Activated T-helper 2 cell treated with anti-CD3 and anti-CD28 coated beads, Interferon-gamma antibody, Interleukin-2, Interleukin-4, amounts not matched to agents 10 μg/mL and 5 μg/mL and 100 μg/mL, durations not matched to agents 14 hours and 24 hours and 36 hours (primary cell): Measurements from ENCODE around the gene ERFL. TPM values are rescaled to one million over a fixed set of nuclear protein-coding genes. Genes with fewer than 3 reads are reported as not detected.
A peak's percentile ranks its signal among the peaks of the same experiment; 100 is the strongest.

Source experiments
- DNase-seq: peaks from one replicate; pipeline ENCODE4 v3.0.0; 2021; ENCODE audit warnings: low spot score
- H3K27ac Mint-ChIP-seq: one replicate; pipeline ENCODE4 v1.8.0; 2021; ENCODE audit warnings: mixed read lengths
- H3K27me3 Mint-ChIP-seq: one replicate; pipeline ENCODE4 v1.8.0; 2021; ENCODE audit warnings: low read depth, mixed read lengths
- H3K36me3 Mint-ChIP-seq: one replicate; pipeline ENCODE4 v1.8.0; 2021; ENCODE audit warnings: low read depth, mixed read lengths
- H3K4me1 Mint-ChIP-seq: one replicate; pipeline ENCODE4 v1.8.0; 2021; ENCODE audit warnings: low read depth, mixed read lengths
- H3K4me3 Mint-ChIP-seq: one replicate; pipeline ENCODE4 v1.8.0; 2021; ENCODE audit warnings: low read depth, mild to moderate bottlenecking, moderate library complexity, mixed read lengths
- H3K9me3 Mint-ChIP-seq: one replicate; pipeline ENCODE4 v1.8.0; 2021; ENCODE audit warnings: mixed read lengths
- intact Hi-C: fragments of 100-400 bp; cut with micrococcal nuclease; formaldehyde crosslinking; loops from one replicate; pipeline ENCODE4 v1.15.1; 2023
- total RNA-seq: library from RNA; stranded (reverse); gene quantifications from 2 replicates; pipeline ENCODE4 v1.2.3, GENCODE V29; 2022

Gene ERFL
- total RNA-seq, 1 donor from 2014 or later, result 2.3 TPM

- no peak for DNase-seq
- Mint-ChIP-seq H3K9me3 (no peaks in the 10 kb centered on the region), H3K27me3 (no peaks in the 10 kb centered on the region), H3K4me3 (no peak overlapping the region), H3K4me1 (peaks cover 46% of the 10 kb centered on the region), H3K27ac (no peak overlapping the region), H3K36me3 (peaks cover 60% of the 10 kb centered on the region)
- intact Hi-C loops, result no loop called here
Observed at GRCh38 chr19:41890936-41891335, 37.3 kb downstream of the ERFL start.

GRCh38 chr19:41889896-41890295 lies 38.4 kb downstream of the ERFL start:
- Mint-ChIP-seq H3K9me3 (no peaks in the 10 kb centered on the region), H3K4me3 (no peak overlapping the region), H3K27ac (peak overlapping the region; percentile 34), H3K4me1 (peaks cover 48% of the 10 kb centered on the region), H3K36me3 (peaks cover 62% of the 10 kb centered on the region), H3K27me3 (no peaks in the 10 kb centered on the region)
- intact Hi-C loops, result no loop called here
- DNase-seq, result no peak

GRCh38 chr19:41888926-41889325 lies 39.3 kb downstream of the ERFL start:
- intact Hi-C loops, result no loop called here
- Mint-ChIP-seq H3K4me1 (peaks cover 50% of the 10 kb centered on the region), H3K27me3 (no peaks in the 10 kb centered on the region), H3K9me3 (no peaks in the 10 kb centered on the region), H3K27ac (peak overlapping the region; percentile 67), H3K4me3 (no peak overlapping the region), H3K36me3 (peaks cover 62% of the 10 kb centered on the region)
- no peak for DNase-seq

- peak; percentile 66 for DNase-seq
- H3K9me3 Mint-ChIP-seq, result no peaks in the 10 kb centered on the region
- H3K4me3 Mint-ChIP-seq, result peak overlapping the region; percentile 81
- intact Hi-C loops, result loop anchor here (1.0 to 2.0 kb wide), 2 partner anchors 41 to 57 kb away; partner anchors contain the start of gene ERFL
- peak overlapping the region; percentile 86 for H3K27ac Mint-ChIP-seq
- H3K4me1 Mint-ChIP-seq, result peaks cover 48% of the 10 kb centered on the region
- peaks cover 63% of the 10 kb centered on the region for H3K36me3 Mint-ChIP-seq
- H3K27me3 Mint-ChIP-seq, result no peaks in the 10 kb centered on the region
Observed at GRCh38 chr19:41887711-41888382, 40.4 kb downstream of the ERFL start.

GRCh38 chr19:41886761-41887710 lies 41.2 kb downstream of the ERFL start:
- Mint-ChIP-seq H3K27ac (peak overlapping the region; percentile 86), H3K4me3 (peak overlapping the region; percentile 81), H3K4me1 (peaks cover 53% of the 10 kb centered on the region), H3K27me3 (no peaks in the 10 kb centered on the region), H3K9me3 (no peaks in the 10 kb centered on the region), H3K36me3 (peaks cover 68% of the 10 kb centered on the region)
- intact Hi-C loops, result loop anchor here (1.0 to 2.0 kb wide), 2 partner anchors 42 to 58 kb away; partner anchors contain the start of gene ERFL
- peak; percentile 67 for DNase-seq

GRCh38 chr19:41883821-41884733 lies 44.2 kb downstream of the ERFL start:
- peak; percentile 90 for DNase-seq
- peaks cover 50% of the 10 kb centered on the region for H3K36me3 Mint-ChIP-seq
- no peaks in the 10 kb centered on the region for H3K27me3 Mint-ChIP-seq
- peaks cover 45% of the 10 kb centered on the region for H3K4me1 Mint-ChIP-seq
- peak overlapping the region; percentile 81 for H3K4me3 Mint-ChIP-seq
- H3K27ac Mint-ChIP-seq, result peak overlapping the region; percentile 94
- intact Hi-C loops, result loop anchor here (1.0 kb wide), 3 partner anchors 9 to 24 kb away; partner anchors contain the start of gene RPS19
- H3K9me3 Mint-ChIP-seq, result no peaks in the 10 kb centered on the region

GRCh38 chr19:41883463-41883820 lies 44.8 kb downstream of the ERFL start:
- no peak for DNase-seq

GRCh38 chr19:41882568-41883462 lies 45.4 kb downstream of the ERFL start, which contains the start of gene ARHGEF1:
ARHGEF1 (plus strand) TSS chr19:41883184; CDS start chr19:41888083, 4,899 bp downstream.
- intact Hi-C loops, result no loop called here
- peaks cover 39% of the 10 kb centered on the region for H3K36me3 Mint-ChIP-seq
- H3K4me1 Mint-ChIP-seq, result peaks cover 39% of the 10 kb centered on the region
- peak within 1 kb of the TSS; percentile 100 for H3K4me3 Mint-ChIP-seq
- no peaks in the 10 kb centered on the region for H3K27me3 Mint-ChIP-seq
- H3K9me3 Mint-ChIP-seq, result no peaks in the 10 kb centered on the region
- peak within 1 kb of the TSS; percentile 99 for H3K27ac Mint-ChIP-seq
- DNase-seq, result peak; percentile 53

More at GRCh38 chr19:41883463-41883820, 44.8 kb downstream of the ERFL start:
- H3K36me3 Mint-ChIP-seq, result peaks cover 45% of the 10 kb centered on the region
- no peaks in the 10 kb centered on the region for H3K27me3 Mint-ChIP-seq
- peaks cover 40% of the 10 kb centered on the region for H3K4me1 Mint-ChIP-seq
- intact Hi-C loops, result no loop called here
- H3K4me3 Mint-ChIP-seq, result peak overlapping the region; percentile 81
- peak overlapping the region; percentile 94 for H3K27ac Mint-ChIP-seq
- no peaks in the 10 kb centered on the region for H3K9me3 Mint-ChIP-seq

GRCh38 chr19:41880329-41880708 lies 47.9 kb downstream of the ERFL start:
- H3K9me3 Mint-ChIP-seq, result no peaks in the 10 kb centered on the region
- H3K4me1 Mint-ChIP-seq, result peaks cover 43% of the 10 kb centered on the region
- no peak for DNase-seq
- H3K4me3 Mint-ChIP-seq, result peak overlapping the region; percentile 44
- no peaks in the 10 kb centered on the region for H3K27me3 Mint-ChIP-seq
- H3K36me3 Mint-ChIP-seq, result peaks cover 23% of the 10 kb centered on the region
- intact Hi-C loops, result no loop called here
- peak overlapping the region; percentile 57 for H3K27ac Mint-ChIP-seq

GRCh38 chr19:41879670-41880328 lies 48.5 kb downstream of the ERFL start:
- Mint-ChIP-seq H3K4me3 (peak overlapping the region; percentile 44), H3K27ac (peak overlapping the region; percentile 57), H3K36me3 (peaks cover 18% of the 10 kb centered on the region), H3K9me3 (no peaks in the 10 kb centered on the region), H3K27me3 (no peaks in the 10 kb centered on the region), H3K4me1 (peaks cover 40% of the 10 kb centered on the region)
- intact Hi-C loops, result no loop called here
- no peak for DNase-seq

- Mint-ChIP-seq H3K9me3 (no peaks in the 10 kb centered on the region), H3K27me3 (no peaks in the 10 kb centered on the region), H3K27ac (no peak overlapping the region), H3K4me3 (no peak overlapping the region), H3K36me3 (peaks cover 13% of the 10 kb centered on the region), H3K4me1 (peaks cover 41% of the 10 kb centered on the region)
- intact Hi-C loops, result no loop called here
- DNase-seq, result no peak
Observed at GRCh38 chr19:41879080-41879479, 49.2 kb downstream of the ERFL start.
